ENCODE measurements around the gene ARID5B. TPM values are rescaled to one million over a fixed set of nuclear protein-coding genes. Genes with fewer than 3 reads are reported as not detected.
A peak's percentile ranks its signal among the peaks of the same experiment; 100 is the strongest.

Gene ARID5B
- polyA plus RNA-seq, 6 donors from 2014 or later, result 68.6 to 165 (median 122) TPM

DNA sequence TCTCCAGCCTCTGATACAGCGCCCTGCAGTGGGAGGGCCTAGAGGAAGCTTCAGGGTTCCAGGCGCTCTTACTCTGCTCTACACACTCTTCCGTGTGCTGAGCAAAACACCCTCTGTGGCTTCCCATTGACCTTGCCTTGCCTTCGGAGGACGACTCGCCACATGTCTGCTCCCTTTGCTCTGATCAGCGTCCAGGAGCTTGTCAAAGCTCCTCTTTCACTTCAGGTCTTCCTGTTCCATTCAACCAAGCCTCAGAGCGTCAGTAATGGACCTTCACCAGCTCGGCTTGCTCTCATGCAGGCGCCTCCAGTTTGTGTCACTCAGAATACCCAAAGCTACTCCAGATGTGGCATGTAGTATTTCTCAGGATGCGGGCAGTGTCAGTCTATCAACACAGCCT lies 173.9 kb downstream of the ARID5B start:
- peaks cover 46 to 74% (median 63%) of the 10 kb centered on the region in 3 donors for H3K4me1 Mint-ChIP-seq
- ATAC-seq (ENCODE audit: low read depth in 2 of 2) (no peak), DNase-seq (no peak)
- peak overlapping the region in 1 of 8 donors; percentile 20 for H3K4me3 Mint-ChIP-seq
- H3K27me3 Mint-ChIP-seq, result no peaks in the 10 kb centered on the region
- H3K36me3 Mint-ChIP-seq, result peaks cover 52 to 70% of the 10 kb centered on the region in 2 donors
- peak overlapping the region in 5 of 6 donors; percentile 15 to 97 (median 64) for H3K27ac Mint-ChIP-seq
- peaks cover 0 to 4% (median 0%) of the 10 kb centered on the region in 7 donors for H3K9me3 Mint-ChIP-seq

DNA sequence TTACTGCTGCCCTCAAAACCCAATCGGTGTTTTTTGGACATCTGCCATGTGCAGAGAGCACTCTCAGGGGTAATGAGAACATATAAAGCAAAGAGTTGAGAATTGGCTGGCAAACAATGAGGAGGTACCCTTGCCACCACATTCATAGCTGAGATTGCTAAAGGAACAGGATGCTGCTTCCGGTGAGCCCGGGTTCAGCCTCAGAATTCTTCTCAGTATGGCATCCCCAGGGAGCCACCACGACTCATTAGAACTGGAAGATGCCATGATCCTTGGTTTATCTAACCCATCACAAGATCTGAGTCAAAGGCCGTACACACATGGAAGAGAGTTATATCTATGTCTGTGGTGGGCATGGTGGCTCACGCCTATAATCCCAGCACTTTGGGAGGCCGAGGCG lies 174.4 kb downstream of the ARID5B start:
- Mint-ChIP-seq H3K9me3 (peaks cover 0 to 4% (median 0%) of the 10 kb centered on the region in 7 donors), H3K36me3 (peaks cover 50 to 69% of the 10 kb centered on the region in 2 donors)

DNA sequence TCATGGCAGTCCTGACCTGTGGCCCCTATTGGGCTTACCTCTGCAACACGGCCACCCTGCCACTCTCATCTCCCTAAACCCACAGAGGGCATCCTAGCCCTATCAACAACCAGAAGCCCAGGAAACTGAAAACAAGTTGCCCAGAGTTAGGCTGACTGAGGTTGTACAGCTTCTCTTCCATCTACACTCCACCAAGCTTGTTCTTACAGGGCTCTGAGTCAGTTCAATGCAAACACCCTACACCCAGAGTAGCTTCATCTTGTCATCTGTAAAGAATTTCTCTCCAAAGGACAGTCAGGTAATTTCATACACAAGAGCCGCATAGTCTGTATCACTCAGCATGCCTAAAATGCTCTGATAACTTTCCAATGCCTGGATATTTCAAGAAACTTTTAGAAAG lies 175.4 kb downstream of the ARID5B start:
- ATAC-seq (ENCODE audit: low read depth in 2 of 2) (no peak), DNase-seq (no peak)
- no peaks in the 10 kb centered on the region for H3K27me3 Mint-ChIP-seq
- H3K4me1 Mint-ChIP-seq, result peaks cover 54 to 81% (median 73%) of the 10 kb centered on the region in 3 donors
- peaks cover 0 to 4% (median 0%) of the 10 kb centered on the region in 7 donors for H3K9me3 Mint-ChIP-seq
- H3K27ac Mint-ChIP-seq, result peak overlapping the region in 5 of 6 donors; percentile 69 to 97 (median 92)
- peak overlapping the region in 6 of 8 donors; percentile 1 to 75 (median 40) for H3K4me3 Mint-ChIP-seq
- peaks cover 42 to 61% of the 10 kb centered on the region in 2 donors for H3K36me3 Mint-ChIP-seq

More for the DNA sequence above, 174.4 kb downstream of the ARID5B start:
- DNase-seq (no peak), ATAC-seq (ENCODE audit: low read depth in 2 of 2) (no peak)
- Mint-ChIP-seq H3K4me1 (peaks cover 48 to 79% (median 68%) of the 10 kb centered on the region in 3 donors), H3K4me3 (peak overlapping the region in 2 of 8 donors; percentile 36 to 48), H3K27ac (peak overlapping the region in 5 of 6 donors; percentile 29 to 97 (median 59)), H3K27me3 (no peaks in the 10 kb centered on the region)

DNA sequence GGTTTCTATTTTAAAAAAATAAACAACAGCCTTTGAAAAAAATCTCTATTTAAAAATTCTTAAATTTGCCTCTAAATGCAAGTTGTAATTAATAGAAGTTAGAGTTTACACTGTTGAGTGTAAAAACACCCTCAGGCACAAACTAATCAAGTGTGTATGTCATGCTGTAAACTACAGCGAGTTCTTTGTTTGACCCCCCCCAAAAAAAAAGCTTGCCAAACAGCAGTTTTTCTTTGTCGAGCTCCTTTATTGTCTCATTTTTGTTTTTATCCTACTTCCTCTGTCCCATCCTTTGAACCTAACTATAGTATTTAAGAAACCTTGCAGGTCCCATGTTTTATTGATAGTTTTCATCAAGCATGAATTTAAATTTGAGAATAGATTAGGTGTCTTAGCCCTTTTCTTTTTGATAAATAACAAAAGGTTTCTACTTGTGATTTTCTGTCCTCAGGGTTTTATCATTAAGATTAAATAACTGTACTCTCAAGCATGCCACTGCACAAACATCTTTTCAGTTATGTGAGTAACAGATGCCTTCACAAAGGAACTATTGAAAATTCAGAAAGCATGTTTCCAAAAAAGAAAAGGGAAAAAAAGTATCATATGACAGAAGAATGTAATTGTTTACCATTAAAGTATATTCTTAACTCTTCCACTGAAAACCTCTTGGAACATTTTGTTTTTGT lies 176.0 kb downstream of the ARID5B start:
- Mint-ChIP-seq H3K27me3 (no peaks in the 10 kb centered on the region), H3K4me1 (peaks cover 54 to 81% (median 75%) of the 10 kb centered on the region in 3 donors), H3K9me3 (peaks cover 0 to 4% (median 0%) of the 10 kb centered on the region in 7 donors), H3K36me3 (peaks cover 38 to 55% of the 10 kb centered on the region in 2 donors), H3K4me3 (peak overlapping the region in 3 of 8 donors; percentile 16 to 47 (median 40)), H3K27ac (peak overlapping the region; percentile 69 to 97 (median 93))
- ATAC-seq (ENCODE audit: low read depth in 2 of 2) (no peak), DNase-seq (no peak)

DNA sequence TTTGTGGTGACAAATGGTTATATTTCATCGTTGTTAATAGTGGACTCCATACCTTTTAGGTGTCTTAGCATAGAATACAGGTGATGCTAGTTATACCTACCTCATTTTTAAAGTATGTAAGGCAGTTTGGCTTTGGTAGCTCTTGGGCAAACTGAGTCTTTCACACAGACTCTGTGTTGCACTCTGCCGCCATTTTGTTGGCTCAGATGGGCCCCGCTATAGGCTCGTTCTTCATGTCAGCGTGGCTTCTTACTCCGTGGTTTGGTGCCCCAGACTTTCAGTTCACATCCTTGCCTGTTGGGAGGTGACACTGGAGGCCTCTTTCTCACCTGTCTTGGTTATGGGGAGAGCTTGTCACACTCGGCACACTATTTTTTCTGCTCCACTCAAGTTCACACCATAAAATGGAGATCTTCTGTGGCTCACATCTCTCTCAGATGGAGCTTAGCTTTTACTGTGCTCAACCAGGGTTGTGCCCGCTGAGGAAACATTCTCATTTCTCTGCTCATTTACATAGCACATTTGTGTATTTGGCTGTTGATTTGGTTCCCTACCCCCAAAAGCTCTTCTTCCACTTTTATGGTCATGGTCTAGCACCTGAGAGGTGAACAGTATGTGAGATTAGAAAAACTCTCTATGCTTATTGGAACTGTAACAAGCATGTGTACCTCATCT lies 178.5 kb downstream of the ARID5B start:
- Mint-ChIP-seq H3K27me3 (no peaks in the 10 kb centered on the region), H3K4me3 (peak overlapping the region; percentile 61 to 92 (median 79)), H3K36me3 (peaks cover 26 to 48% of the 10 kb centered on the region in 2 donors), H3K4me1 (peaks cover 59 to 98% (median 85%) of the 10 kb centered on the region in 3 donors), H3K27ac (peak overlapping the region; percentile 95 to 99 (median 96)), H3K9me3 (peaks cover 0 to 4% (median 0%) of the 10 kb centered on the region in 7 donors)
- peak; percentile 90 to 91 for ATAC-seq (ENCODE audit: low read depth in 2 of 2)
- DNase-seq, result peak; percentile 81

DNA sequence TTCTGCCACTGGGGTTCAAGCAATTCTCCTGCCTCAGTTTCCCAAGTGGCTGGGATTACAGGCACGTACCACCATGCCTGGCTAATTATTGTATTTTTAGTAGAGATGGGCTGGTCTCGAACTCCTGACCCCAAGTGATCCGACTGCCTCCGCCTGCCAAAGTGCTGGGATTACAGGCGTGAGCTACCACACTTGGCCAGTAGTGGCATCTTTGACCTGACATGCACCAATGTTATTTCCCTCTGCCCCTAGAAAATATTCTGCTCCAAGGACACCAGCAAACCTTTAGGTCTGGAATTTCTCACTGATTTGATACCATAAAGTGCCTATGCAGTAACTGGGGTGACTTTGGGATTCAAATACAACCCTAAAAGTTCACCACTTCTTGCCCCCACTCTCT lies 179.4 kb downstream of the ARID5B start:
- H3K27ac Mint-ChIP-seq, result peak overlapping the region in 5 of 6 donors; percentile 85 to 99 (median 97)
- DNase-seq, result no peak
- H3K27me3 Mint-ChIP-seq, result no peaks in the 10 kb centered on the region
- H3K9me3 Mint-ChIP-seq, result peaks cover 0 to 4% (median 0%) of the 10 kb centered on the region in 7 donors
- H3K4me1 Mint-ChIP-seq, result peaks cover 62 to 99% (median 87%) of the 10 kb centered on the region in 3 donors
- peak overlapping the region in 6 of 8 donors; percentile 70 to 92 (median 78) for H3K4me3 Mint-ChIP-seq
- no peak for ATAC-seq (ENCODE audit: low read depth in 2 of 2)
- peaks cover 28 to 49% of the 10 kb centered on the region in 2 donors for H3K36me3 Mint-ChIP-seq

DNA sequence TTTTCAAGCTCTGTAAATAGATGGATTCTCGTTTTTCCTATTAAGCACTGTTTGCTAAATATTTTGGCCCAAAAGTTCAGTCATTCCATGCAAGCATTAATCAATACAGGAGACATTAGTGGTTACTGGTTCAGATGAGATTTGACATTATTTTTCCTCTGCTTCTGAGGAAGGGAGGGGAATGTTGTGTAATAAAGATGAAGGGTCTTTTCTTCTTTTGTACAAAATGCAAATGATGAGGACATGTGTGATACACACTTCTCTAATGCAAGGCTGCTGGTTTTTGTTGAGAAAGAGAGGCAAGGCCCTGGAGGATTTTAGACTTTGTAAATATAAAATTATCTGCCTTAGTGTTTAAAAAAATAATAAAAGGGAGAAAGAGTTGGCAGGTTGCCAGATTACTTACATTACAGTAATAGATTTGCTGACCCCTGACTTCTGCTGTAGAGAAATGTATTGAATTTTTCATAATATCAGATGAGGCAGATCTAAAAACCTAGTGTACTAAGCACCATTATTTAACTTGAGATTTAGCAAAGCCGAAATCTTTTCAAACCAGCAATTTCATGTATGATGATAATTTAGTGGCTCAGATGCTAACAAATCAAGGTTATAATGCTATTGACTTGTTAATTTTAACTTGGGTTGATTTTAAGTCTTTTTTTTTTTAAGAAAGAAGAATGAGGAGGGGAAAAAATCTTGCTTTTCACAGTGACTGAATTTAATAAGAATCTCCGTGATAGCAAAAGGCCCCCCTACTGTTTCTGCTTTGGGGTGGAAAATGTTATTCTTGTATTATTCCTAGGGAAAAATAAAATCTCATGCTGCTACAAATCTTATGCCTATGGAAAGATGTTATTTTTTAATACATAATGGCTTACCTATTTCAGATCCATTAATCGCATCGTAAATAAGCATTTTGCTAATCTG lies 180.1 kb downstream of the ARID5B start:
- Mint-ChIP-seq H3K36me3 (peaks cover 28 to 46% of the 10 kb centered on the region in 2 donors), H3K27me3 (no peaks in the 10 kb centered on the region), H3K27ac (peak overlapping the region; percentile 78 to 99 (median 96)), H3K4me3 (peak overlapping the region; percentile 6 to 86 (median 74)), H3K4me1 (peaks cover 62 to 95% (median 80%) of the 10 kb centered on the region in 3 donors), H3K9me3 (peaks cover 0 to 4% (median 0%) of the 10 kb centered on the region in 7 donors)
- ATAC-seq (ENCODE audit: low read depth in 2 of 2) (no peak), DNase-seq (no peak)

DNA sequence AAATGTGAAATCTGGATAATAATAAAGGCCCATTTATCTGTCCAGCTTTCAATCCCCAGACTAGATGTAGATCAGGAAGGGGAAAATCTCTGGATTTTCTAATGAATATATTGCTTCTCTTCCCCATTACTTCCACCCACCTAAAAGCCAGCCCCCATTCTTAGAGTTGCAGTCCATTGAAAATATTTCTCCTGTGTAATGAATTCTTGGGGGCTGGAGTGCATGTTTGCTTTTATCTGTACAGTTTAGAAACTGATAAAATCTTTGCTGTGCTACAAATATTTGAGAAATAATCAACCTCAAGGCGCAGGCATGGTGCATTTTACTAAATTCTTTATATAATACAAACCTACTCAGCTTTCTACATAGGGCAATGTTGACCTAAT lies 180.8 kb downstream of the ARID5B start:
- H3K9me3 Mint-ChIP-seq, result peaks cover 0 to 4% (median 0%) of the 10 kb centered on the region in 7 donors
- peaks cover 23 to 39% of the 10 kb centered on the region in 2 donors for H3K36me3 Mint-ChIP-seq
- ATAC-seq (ENCODE audit: low read depth in 2 of 2) (no peak), DNase-seq (no peak)
- peaks cover 57 to 92% (median 74%) of the 10 kb centered on the region in 3 donors for H3K4me1 Mint-ChIP-seq
- H3K4me3 Mint-ChIP-seq, result peak overlapping the region; percentile 70 to 89 (median 78)
- no peaks in the 10 kb centered on the region for H3K27me3 Mint-ChIP-seq
- peak overlapping the region; percentile 78 to 97 (median 96) for H3K27ac Mint-ChIP-seq

DNA sequence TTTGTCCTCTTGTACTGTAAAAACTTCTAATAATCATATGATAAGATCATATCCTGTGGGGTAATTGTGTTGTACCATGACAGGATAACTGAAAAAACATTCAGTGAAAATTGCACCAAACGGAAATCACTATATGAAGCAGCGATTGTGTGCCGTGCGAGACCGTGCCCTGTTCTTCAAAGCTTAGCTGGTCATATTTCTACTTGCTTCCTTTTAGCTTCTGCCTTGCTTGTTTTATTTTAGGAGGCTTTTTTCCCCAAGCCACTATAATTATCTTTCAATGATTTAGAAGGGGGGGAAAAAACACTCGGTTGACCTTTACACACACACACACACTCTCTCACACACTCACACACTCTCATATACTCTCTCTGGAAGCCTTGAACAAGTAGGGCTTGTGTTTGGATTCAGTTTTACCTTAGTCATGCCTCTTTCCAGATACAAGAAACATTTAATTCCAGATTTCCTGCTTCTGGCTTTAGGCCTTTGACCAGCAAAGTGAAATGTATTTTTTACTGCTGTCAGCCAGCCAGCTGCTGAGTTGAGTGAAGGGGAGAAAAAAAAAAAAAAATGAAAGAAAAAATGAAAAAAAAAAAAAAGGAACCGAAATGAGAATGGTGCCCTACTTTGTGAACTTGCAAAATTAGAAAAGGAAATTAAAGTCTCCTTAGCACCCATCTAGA lies 181.4 kb downstream of the ARID5B start:
- peaks cover 0 to 4% (median 0%) of the 10 kb centered on the region in 7 donors for H3K9me3 Mint-ChIP-seq

DNA sequence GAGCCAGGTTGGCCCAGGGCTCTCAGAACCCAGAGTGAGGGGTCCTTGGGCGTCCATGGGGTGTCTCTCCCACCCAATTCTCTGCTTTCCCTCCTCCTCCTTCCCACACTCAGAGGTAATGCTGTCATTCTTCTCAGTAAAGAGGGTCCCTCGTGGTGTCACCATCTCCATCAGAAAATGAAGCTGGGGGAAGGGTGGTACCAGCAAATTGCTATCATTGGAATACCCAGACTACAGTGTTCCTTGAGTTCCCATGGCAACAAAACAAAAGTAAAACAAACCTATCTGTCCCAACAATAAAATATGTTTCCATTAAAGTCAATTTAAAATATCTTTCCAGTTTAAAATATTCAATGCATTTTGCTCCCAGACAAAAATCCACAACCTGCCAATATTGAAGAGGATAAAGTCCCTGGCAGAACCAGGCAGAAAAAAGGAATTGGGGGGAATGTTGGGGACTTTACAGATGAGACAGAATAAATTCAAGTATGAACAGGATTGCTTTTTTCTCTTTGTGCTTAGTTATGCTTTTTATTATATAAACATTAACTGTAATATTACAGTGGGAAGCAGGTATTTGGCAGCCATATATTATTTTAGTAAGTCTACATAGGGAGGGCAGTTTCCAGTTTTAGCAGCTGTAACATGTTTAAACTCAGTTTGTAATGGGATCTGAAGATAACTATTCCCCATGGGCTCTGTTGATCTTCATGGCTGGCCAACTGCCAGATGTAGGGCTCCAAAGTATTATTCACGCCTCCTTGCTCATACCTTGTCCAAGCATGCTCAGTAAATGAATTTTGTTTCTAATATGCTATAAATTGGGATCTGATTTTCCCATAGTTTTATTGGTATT lies 182.1 kb downstream of the ARID5B start:
- peak overlapping the region; percentile 70 to 89 (median 78) for H3K4me3 Mint-ChIP-seq
- H3K27ac Mint-ChIP-seq, result peak overlapping the region; percentile 78 to 97 (median 96)
- H3K9me3 Mint-ChIP-seq, result peaks cover 0 to 4% (median 0%) of the 10 kb centered on the region in 7 donors
- peaks cover 54 to 92% (median 74%) of the 10 kb centered on the region in 3 donors for H3K4me1 Mint-ChIP-seq
- H3K27me3 Mint-ChIP-seq, result no peaks in the 10 kb centered on the region
- peaks cover 32 to 36% of the 10 kb centered on the region in 2 donors for H3K36me3 Mint-ChIP-seq
- DNase-seq (no peak), ATAC-seq (ENCODE audit: low read depth in 2 of 2) (no peak)

More for the DNA sequence above, 181.4 kb downstream of the ARID5B start:
- Mint-ChIP-seq H3K27ac (peak overlapping the region; percentile 78 to 97 (median 96)), H3K27me3 (no peaks in the 10 kb centered on the region), H3K4me1 (peaks cover 53 to 92% (median 74%) of the 10 kb centered on the region in 3 donors), H3K36me3 (peaks cover 24 to 34% of the 10 kb centered on the region in 2 donors), H3K4me3 (peak overlapping the region; percentile 70 to 89 (median 78))
- ATAC-seq (ENCODE audit: low read depth in 2 of 2) (peak; percentile 31 to 39), DNase-seq (peak; percentile 52)

DNA sequence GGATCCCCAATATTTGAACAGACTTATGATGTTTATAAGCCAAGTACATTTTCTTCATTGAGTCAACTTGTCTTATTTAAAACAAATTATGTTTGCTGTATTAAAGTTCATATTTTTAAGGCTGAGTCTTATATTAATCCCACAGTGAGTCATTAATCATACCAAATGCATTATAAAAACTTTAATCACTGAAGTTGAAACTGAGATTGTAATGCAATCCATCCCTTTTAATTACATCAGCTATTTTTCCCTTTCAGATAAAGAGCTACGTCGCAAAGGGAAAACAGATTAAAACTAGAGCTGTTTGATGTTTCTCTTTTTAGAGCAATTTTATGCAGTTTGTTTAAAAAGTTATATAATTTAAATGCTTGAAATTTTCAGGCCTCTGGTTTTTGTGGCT lies 183.0 kb downstream of the ARID5B start:
- H3K36me3 Mint-ChIP-seq, result peaks cover 37 to 40% of the 10 kb centered on the region in 2 donors
- ATAC-seq (ENCODE audit: low read depth in 2 of 2), result no peak
- no peaks in the 10 kb centered on the region for H3K27me3 Mint-ChIP-seq
- H3K4me1 Mint-ChIP-seq, result peaks cover 59 to 92% (median 79%) of the 10 kb centered on the region in 3 donors
- peak overlapping the region in 4 of 6 donors; percentile 77 to 97 (median 92) for H3K27ac Mint-ChIP-seq
- H3K4me3 Mint-ChIP-seq, result peak overlapping the region in 4 of 8 donors; percentile 9 to 74 (median 43)
- no peak for DNase-seq
- peaks cover 0 to 3% (median 0%) of the 10 kb centered on the region in 7 donors for H3K9me3 Mint-ChIP-seq
